ENCODE measurements around the gene TAF4.

DNA sequence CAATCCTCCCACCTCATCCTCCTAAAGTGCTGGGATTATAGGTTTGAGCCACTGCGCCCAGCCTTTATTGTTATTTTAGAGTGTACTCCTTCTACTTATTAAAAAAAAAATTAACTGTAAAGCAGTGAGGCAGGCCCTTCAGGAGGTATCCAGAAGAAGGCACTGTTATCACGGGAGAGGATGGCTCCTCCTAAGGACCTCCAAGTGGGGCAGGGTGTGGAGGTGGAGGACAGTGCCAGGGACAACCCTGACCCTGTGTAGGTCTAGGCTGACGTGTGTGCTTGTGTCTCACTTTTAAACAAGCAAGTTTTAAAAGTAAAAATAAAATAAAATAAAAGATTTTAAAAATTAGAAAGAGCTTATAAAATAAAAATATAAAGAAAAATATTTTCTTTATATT, 23.7 kb upstream of the TAF4 start:
- no peak for TF ChIP-seq POLR2AphosphoS5 (IDR thresholded peaks at IDR 0.05)
- TF ChIP-seq, protein P1, sequence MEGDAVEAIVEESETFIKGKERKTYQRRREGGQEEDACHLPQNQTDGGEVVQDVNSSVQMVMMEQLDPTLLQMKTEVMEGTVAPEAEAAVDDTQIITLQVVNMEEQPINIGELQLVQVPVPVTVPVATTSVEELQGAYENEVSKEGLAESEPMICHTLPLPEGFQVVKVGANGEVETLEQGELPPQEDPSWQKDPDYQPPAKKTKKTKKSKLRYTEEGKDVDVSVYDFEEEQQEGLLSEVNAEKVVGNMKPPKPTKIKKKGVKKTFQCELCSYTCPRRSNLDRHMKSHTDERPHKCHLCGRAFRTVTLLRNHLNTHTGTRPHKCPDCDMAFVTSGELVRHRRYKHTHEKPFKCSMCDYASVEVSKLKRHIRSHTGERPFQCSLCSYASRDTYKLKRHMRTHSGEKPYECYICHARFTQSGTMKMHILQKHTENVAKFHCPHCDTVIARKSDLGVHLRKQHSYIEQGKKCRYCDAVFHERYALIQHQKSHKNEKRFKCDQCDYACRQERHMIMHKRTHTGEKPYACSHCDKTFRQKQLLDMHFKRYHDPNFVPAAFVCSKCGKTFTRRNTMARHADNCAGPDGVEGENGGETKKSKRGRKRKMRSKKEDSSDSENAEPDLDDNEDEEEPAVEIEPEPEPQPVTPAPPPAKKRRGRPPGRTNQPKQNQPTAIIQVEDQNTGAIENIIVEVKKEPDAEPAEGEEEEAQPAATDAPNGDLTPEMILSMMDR (IDR thresholded peaks at IDR 0.05), result no peak
